ENCODE measurements around the gene BIRC7.

DNA sequence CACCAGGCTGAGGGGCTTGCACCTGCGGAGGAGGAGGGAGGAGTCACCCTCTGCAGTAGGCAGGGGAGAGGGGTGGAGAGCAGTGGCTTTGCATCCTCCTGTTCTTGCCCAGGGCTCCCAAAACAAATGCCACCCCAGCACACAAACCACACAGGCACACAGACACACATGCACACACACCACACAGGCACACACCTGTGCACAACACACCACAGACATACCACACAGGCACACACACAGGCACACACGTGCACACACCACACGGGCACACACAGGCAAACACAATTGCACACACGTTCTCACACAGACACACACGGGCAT is 46.4 kb upstream of the BIRC7 start:
- TF ChIP-seq POLR2A (IDR thresholded peaks at IDR 0.05) (no peak), POLR2AphosphoS5 (IDR thresholded peaks at IDR 0.05) (no peak)
- TF ChIP-seq, protein P1, sequence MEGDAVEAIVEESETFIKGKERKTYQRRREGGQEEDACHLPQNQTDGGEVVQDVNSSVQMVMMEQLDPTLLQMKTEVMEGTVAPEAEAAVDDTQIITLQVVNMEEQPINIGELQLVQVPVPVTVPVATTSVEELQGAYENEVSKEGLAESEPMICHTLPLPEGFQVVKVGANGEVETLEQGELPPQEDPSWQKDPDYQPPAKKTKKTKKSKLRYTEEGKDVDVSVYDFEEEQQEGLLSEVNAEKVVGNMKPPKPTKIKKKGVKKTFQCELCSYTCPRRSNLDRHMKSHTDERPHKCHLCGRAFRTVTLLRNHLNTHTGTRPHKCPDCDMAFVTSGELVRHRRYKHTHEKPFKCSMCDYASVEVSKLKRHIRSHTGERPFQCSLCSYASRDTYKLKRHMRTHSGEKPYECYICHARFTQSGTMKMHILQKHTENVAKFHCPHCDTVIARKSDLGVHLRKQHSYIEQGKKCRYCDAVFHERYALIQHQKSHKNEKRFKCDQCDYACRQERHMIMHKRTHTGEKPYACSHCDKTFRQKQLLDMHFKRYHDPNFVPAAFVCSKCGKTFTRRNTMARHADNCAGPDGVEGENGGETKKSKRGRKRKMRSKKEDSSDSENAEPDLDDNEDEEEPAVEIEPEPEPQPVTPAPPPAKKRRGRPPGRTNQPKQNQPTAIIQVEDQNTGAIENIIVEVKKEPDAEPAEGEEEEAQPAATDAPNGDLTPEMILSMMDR (IDR thresholded peaks at IDR 0.05 in 8 of 11, conservative IDR thresholded peaks at IDR 0.05 in 3 of 11), result no peak
